ENCODE data around the gene PTGDR. TPM values are rescaled to one million over a fixed set of nuclear protein-coding genes. Genes with fewer than 3 reads are reported as not detected.

Gene PTGDR
- polyA plus RNA-seq, 2 of the 4 experiments (the other 2 are of a cell fraction), result not detected

DNA sequence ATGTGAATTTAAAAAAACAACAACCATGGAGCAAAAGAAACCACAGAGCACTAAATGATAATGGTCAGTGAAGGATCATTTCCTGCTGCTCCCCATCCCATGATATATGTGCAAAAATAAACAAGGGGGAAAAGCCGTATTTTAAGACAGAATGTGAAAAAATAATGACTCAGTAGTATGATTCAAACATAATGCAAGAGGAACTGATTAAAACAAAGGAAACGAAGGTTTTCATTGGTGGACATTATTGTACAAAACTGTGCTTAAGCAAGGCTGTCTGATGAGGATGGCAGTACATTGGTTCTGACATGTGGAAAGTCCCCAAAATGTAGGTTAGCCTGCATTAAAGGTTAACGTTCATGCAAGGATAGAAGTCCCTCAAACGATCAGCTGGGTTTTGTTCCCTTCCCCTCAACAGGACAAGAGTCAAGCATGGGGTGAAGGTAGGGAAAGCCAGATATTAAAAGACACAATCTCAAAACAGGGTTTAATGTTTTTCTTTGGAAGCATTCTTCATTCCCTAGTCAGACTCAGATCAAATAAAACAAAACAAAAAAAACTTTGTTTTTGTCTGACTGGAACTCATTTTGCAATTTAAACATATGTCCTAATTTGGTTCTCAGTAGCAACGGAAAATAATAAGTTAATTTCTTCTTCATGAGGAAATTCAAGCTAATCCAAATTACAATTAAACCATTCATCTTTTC lies 26.3 kb upstream of the PTGDR start:
- FAIRE-seq (no peak), ATAC-seq (no peak), DNase-seq (ENCODE audit: low read depth in 1 of 2, low spot score in 1 of 2) (no peak)
- no peak overlapping the region for H3K27ac ChIP-seq
- H3K9me3 ChIP-seq, result no peaks in the 10 kb centered on the region
- H3K4me3 ChIP-seq, result no peak overlapping the region
- TF ChIP-seq HOXB13 (CRISPR knock-in tag; IDR thresholded peaks at IDR 0.05; ENCODE audit: low read depth) (no peak), POLR2AphosphoS2 (conservative IDR thresholded peaks at IDR 0.05; ENCODE audit: low read length) (no peak), ZNF302 (CRISPR knock-in tag; IDR thresholded peaks at IDR 0.05) (no peak)
- TF ChIP-seq, protein P1, sequence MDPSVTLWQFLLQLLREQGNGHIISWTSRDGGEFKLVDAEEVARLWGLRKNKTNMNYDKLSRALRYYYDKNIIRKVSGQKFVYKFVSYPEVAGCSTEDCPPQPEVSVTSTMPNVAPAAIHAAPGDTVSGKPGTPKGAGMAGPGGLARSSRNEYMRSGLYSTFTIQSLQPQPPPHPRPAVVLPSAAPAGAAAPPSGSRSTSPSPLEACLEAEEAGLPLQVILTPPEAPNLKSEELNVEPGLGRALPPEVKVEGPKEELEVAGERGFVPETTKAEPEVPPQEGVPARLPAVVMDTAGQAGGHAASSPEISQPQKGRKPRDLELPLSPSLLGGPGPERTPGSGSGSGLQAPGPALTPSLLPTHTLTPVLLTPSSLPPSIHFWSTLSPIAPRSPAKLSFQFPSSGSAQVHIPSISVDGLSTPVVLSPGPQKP (IDR thresholded peaks at IDR 0.05; ENCODE audit: low read depth, low read length), result no peak
- TF ChIP-seq, protein P2, sequence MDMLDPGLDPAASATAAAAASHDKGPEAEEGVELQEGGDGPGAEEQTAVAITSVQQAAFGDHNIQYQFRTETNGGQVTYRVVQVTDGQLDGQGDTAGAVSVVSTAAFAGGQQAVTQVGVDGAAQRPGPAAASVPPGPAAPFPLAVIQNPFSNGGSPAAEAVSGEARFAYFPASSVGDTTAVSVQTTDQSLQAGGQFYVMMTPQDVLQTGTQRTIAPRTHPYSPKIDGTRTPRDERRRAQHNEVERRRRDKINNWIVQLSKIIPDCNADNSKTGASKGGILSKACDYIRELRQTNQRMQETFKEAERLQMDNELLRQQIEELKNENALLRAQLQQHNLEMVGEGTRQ (IDR thresholded peaks at IDR 0.05), result no peak
- WGBS (ENCODE audit: missing lambda C conversion rate), result 5% methylated on average over 5 of the region's 5 CpGs
- peak overlapping the region; percentile 25; the same call in 1 of the 3 replicates for H3K4me2 ChIP-seq
- ChIA-PET CTCF (no interaction called here), POLR2A (no interaction called here)
- H3K4me1 ChIP-seq, result no peaks in the 10 kb centered on the region

DNA sequence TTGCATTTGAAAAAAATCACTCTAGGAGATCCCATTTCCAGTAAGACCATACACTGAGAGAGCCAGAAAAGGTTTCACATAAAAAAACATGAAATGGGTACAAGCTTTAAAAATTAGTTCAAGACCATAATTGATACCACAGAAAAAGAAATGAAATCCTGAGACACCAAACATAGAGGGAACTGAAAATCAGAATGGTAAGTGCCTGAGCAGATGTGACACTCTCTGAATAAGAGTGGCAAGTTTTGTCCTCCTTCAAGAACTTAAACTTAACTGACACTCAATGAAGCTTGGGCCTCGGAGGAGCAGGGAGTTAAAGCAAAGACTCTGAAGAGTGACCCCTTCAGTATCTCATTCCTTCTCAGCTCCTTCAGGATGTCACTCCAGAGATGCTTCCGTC lies 23.2 kb upstream of the PTGDR start:
- no peak overlapping the region for H3K27ac ChIP-seq
- FAIRE-seq (no peak), DNase-seq (ENCODE audit: low read depth in 1 of 2, low spot score in 1 of 2) (no peak), ATAC-seq (no peak)
- ChIA-PET CTCF (interaction anchor here (0.6 kb wide), 1 partner anchor 43 kb away, joined by 3 read pairs; no protein-coding TSS in a partner anchor), POLR2A (no interaction called here)
- H3K4me3 ChIP-seq, result no peak overlapping the region
- 40% methylated on average over 2 of the region's 2 CpGs for WGBS (ENCODE audit: missing lambda C conversion rate)
- H3K4me2 ChIP-seq, result no peak overlapping the region
- TF ChIP-seq, protein P3, sequence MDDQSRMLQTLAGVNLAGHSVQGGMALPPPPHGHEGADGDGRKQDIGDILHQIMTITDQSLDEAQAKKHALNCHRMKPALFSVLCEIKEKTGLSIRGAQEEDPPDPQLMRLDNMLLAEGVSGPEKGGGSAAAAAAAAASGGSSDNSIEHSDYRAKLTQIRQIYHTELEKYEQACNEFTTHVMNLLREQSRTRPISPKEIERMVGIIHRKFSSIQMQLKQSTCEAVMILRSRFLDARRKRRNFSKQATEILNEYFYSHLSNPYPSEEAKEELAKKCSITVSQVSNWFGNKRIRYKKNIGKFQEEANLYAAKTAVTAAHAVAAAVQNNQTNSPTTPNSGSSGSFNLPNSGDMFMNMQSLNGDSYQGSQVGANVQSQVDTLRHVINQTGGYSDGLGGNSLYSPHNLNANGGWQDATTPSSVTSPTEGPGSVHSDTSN (IDR thresholded peaks at IDR 0.05), result no peak
- TF ChIP-seq, protein P4, sequence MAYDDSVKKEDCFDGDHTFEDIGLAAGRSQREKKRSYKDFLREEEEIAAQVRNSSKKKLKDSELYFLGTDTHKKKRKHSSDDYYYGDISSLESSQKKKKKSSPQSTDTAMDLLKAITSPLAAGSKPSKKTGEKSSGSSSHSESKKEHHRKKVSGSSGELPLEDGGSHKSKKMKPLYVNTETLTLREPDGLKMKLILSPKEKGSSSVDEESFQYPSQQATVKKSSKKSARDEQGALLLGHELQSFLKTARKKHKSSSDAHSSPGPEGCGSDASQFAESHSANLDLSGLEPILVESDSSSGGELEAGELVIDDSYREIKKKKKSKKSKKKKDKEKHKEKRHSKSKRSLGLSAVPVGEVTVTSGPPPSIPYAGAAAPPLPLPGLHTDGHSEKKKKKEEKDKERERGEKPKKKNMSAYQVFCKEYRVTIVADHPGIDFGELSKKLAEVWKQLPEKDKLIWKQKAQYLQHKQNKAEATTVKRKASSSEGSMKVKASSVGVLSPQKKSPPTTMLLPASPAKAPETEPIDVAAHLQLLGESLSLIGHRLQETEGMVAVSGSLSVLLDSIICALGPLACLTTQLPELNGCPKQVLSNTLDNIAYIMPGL (CRISPR knock-in tag; IDR thresholded peaks at IDR 0.05; ENCODE audit: borderline replicate concordance), result no peak
- no peak for TF ChIP-seq CHD2 (IDR thresholded peaks at IDR 0.05; ENCODE audit: low read length, partially characterized antibody)
- no peak for TF ChIP-seq NPAS2 (CRISPR knock-in tag; IDR thresholded peaks at IDR 0.05; ENCODE audit: borderline replicate concordance)
- no peak for TF ChIP-seq CEBPB (IDR thresholded peaks at IDR 0.05)
- no peak for TF ChIP-seq HDAC2 (IDR thresholded peaks at IDR 0.05)
- no peak for TF ChIP-seq ZSCAN20 (CRISPR knock-in tag; IDR thresholded peaks at IDR 0.05)
- no peak for TF ChIP-seq EHMT2 (IDR thresholded peaks at IDR 0.05; ENCODE audit: low read depth)
- TF ChIP-seq CHD4 (IDR thresholded peaks at IDR 0.05; ENCODE audit: borderline replicate concordance), result no peak
- no peak for TF ChIP-seq MYC (IDR thresholded peaks at IDR 0.05; ENCODE audit: borderline replicate concordance, low read length)
- TF ChIP-seq KDM5A (IDR thresholded peaks at IDR 0.05), result no peak
- no peaks in the 10 kb centered on the region for H3K4me1 ChIP-seq
- H3K9me3 ChIP-seq, result no peaks in the 10 kb centered on the region

DNA sequence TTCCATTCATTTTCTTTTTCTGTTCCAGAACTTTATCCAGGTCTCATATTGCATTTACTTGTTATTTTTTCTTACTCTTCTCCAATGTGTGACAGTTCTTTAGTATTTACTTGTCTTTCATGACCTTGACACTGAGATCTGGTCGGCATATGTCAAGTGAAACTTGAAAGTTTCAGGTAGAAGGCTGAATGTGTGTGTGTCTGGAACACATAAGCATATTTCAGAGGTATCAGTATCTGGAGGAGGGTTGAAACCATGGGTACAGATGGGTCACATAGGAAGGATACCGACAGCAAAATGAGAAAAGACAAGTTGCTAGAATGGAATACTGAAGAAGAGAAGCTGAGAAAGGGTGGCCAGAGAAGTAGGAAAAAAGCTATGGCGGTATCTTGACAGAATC lies 22.5 kb upstream of the PTGDR start:
- Histone ChIP-seq H3K27ac (no peak overlapping the region), H3K4me1 (no peaks in the 10 kb centered on the region), H3K4me2 (no peak overlapping the region), H3K9me3 (no peaks in the 10 kb centered on the region), H3K4me3 (no peak overlapping the region)
- FAIRE-seq, result no peak
- ChIA-PET POLR2A (no interaction called here), CTCF (no interaction called here)
- no peak for DNase-seq (ENCODE audit: low read depth in 1 of 2, low spot score in 1 of 2)
- 26% methylated on average over 3 of the region's 3 CpGs for WGBS (ENCODE audit: missing lambda C conversion rate)
- TF ChIP-seq GATA3 (IDR thresholded peaks at IDR 0.05; ENCODE audit: borderline replicate concordance) (no peak), MAFK (IDR thresholded peaks at IDR 0.05; ENCODE audit: partially characterized antibody) (no peak)
- ATAC-seq, result no peak

Measured in A549 (cell line).